ENCODE data around the gene SLC30A7.

SLC30A7 gene

DNA sequence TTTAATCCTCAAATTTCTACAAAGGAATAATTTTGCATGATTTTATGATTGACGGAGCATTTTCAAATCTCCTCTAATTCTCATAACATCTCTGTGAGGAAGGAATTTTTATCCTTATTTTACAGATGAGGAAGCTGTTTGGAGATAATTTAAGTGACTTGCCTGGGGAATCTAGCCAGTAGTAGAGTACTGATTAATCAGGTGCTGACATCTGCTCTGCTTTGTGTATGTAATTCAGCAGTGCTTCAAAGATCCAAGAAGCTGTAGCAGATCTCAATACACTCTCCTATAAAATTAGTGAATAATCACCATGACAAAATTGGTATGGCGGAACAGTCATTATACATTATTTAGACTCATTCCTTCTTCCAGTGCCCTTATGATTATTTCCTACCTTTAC lies 83.7 kb downstream of the SLC30A7 start:
- DNase-seq (ENCODE audit: low spot score): no peak

DNA sequence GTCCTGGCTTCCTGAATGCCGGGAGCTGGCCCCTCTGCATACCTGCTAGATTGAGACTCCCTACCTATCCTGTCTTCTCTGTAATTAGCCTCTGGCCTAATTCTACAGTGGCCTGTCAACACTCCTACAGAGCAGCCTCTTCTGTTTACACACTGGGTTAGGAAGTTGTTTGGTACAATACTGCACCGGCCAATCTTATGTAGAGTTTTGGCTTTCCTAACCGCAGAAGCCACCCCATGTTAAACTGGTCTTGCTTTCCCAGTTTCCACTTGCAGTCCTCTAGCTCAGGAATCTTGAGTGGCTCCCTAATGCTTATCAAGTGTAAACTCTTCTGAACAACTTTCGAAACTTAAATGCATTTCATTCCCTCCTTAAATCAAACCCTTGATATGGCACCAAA lies 86.9 kb downstream of the SLC30A7 start:
- DNase-seq (ENCODE audit: low spot score): no peak

DNA sequence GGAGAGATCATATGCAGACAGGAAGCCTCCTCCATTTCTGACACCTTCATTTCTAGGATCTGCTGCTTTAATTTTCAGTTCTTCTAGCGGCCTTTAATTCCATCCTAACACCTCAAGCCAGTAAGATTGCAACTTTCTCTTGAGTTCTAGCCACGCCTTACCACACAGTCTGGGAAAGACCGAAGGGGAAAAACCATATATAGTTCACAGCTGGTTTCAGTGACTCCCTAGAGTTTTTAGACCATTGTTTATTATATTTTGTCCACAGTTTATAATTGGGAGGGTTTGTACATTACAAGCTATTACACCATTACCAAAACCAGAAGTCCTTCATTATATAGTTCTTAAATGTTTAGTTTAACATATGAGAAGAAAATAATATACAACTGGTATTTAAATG lies 92.2 kb downstream of the SLC30A7 start:
- DNase-seq (ENCODE audit: low spot score): no peak

DNA sequence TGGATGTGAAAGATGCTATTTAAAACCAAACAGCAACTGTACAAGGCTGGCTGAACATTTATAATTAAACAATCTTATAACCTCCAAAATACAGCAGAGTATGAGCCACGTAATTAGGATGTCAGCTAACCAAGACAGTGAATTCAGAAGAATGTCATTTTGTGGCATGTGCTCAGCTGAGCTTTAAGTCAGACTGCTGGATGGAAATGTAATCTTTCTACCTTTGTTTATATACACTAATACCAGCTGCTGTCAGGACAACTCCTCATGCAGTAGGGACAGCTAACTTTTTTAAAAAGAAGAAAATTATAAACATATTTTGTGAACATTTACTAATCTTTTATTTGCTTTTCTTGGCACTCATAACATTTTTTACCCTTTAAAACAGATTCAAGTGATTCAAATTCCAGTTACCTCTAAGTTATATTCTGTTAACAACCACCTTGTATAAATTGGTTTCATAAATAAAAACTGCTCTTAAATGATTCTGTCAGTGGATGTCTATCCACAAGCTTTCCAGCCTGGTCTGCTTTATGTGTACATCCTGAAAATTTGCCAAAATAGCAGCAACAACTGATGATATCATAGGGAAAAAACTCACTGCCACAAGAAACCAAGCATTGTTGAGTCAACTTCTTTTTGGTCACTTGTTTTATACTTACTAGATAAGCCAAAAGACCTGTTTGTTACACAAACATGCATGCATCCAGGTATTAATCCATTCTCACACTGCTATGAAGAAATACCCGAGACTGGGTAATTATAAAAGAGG lies 93.6 kb downstream of the SLC30A7 start:
- DNase-seq (ENCODE audit: low spot score): no peak

DNA sequence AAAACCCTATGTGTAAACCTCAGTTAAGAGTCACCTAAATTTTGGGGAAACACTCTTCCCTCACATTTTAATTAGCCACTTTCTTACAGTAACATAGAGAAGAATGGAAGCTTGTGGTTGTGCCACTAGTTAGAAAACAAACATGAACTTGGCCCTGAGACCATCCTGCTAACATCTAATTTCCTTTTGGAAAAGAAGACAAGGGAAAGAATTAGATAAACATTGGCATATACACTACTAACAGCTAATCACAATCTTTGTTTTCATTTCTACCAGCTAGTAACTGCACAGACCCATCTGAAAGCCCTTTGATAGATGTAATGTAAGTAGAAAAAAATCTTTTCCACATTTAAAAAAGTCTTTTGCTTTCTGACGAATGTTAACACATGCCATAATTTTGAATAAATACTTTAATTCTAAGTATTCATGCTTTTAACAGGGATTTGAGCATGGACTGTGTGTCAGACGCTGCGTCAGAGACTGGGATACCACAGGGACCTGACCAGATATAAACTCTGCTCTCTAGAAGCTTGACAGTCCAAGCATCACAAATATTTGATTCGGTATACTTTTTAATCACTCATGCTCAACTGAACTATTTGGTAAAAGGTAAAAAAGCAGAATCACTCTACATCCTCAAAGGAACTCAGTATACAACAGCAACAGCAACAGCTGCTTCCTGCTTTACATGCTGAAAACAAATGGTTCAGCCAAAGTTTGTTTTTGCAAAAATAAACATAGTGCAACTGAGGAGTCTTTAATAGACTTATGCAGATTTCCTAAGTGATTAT lies 99.5 kb downstream of the SLC30A7 start:
- no peak for DNase-seq (ENCODE audit: low spot score)

DNA sequence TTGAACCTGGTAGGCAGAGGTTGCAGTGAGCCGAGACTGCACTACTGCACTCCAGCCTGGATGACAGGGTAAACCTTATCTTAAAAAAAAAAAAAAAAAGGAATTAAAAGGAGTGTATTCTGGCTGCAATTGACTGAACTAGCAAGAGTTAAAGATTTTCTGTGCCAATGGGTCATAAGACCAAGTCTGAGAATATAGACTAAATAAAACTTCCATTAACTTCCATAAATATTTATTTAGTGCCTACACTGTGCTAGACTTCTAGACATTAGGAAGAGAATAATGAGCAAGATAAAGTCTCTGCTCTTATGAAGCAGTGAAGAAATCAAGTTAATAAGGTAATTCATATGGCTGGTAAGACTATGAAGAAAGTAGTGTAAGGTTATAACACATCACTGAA lies 102.5 kb downstream of the SLC30A7 start:
- no peak for DNase-seq (ENCODE audit: low spot score)

DNA sequence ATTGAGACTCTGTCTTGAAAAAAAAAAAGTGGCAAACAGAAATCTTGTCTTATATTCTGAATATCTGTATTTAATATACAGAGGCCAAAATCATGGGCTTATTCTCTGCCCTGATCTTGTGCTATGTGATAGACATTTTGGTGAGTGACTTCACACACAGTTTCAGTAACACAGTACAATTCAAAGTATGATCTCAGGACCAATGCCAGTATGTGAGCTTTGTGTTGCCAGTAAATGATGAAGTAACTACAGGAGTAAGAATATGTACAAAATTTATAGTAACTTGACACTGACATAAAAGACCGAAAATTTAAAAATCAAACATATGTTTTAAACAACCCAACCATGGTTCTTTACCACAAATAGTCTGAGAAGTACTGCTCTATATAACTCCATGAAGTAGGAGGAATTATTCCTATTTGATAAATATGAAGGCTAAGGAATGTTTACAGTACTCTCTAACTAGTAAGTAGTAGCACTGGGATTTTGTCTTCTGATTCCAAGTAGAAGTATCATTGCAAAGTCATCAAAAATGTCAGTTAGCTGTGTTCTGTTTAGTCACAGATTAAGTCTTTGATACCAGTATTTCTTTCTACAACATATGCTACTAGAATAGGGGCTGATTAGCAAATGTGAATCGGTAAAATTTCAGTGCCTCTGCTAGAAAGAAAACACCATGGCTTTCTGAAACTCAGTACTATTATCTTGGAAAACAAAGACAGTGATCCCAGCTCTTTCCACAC lies 104.4 kb downstream of the SLC30A7 start:
- no peak for DNase-seq (ENCODE audit: low spot score)

DNA sequence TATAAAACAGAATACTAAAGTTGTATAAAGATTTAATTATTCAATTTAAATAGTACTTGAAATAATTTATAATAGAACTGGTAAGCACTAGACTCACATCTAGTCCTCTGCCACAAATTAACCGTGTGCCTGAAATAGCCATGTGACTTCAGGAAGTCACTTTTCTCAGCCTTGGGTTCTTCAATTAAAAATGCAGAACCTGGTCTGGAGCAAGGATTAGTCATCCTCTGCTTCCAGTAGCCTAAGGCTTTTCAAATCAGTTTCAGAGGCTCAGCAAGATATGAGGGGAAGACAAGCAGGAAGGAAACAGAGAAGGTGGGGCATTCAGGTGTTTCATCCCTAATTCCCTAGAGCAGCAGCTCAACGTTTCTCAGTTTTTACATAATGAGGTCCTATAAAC lies 106.7 kb downstream of the SLC30A7 start:
- DNase-seq (ENCODE audit: low spot score): no peak

DNA sequence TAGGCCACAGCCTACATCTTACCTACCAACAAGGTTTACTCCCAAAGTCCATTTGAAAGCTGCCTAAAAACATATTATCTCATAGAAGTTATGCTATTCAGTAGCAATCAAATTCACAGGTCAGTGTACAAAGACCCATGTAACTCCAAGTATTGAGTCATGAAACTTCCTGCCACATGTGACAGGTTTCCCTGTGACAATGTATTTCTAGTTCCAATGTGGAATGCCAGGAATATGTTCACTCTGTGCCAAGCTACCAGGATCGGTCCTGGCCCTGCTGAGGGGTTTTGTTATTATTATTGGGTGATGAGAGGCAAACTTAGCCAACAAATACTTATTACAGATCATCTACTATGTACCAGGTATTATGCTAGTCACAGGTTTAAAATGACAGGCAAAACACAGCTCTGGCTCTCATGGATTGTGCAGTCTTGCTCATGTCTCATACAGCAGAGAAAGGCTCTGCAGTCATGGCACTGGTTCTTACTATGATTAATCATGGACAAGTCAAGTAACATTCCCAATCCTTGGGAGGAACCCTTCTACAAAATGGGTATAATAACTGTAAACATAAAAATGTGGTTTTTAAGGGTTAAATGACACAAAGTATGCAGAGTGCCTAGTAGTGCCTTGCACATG lies 107.2 kb downstream of the SLC30A7 start:
- no peak for DNase-seq (ENCODE audit: low spot score)

DNA sequence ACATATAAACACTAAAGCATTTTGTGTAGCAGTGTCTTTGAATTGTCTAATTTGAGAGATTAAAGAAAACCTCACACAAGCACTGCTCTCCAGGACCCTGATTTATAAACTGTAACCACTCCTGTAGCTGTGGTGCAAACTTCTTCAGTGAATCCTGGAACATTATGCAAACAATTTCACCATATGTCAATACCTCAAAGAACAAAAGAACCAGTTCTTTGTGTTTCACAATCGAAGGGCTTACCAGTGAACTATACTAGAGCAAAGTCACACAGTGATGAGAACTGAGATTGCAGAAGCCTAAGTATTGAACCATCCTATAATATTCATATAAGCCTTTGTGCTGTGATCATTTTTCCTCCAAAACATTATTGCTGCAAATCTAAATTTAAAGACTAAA lies 108.2 kb downstream of the SLC30A7 start:
- no peak for DNase-seq (ENCODE audit: low spot score)

DNA sequence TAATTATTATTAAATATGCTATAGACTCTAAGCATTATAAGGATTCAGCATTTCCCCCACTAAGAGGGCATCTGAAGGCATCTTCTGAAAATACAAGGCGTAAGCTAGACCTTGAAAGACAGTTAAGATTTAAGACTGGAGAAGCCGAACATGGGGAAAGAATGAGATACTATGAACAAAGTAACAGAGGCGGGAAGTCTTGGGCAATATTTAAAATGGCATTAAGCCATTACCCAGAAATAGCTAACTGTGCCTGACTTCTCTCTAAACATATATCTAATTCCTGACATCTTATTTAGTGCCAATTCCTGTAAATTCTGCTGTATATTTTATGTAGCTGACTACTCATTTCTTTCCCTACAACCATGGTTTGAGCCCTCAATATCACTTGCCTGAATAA lies 108.8 kb downstream of the SLC30A7 start:
- no peak for DNase-seq (ENCODE audit: low spot score)

DNA sequence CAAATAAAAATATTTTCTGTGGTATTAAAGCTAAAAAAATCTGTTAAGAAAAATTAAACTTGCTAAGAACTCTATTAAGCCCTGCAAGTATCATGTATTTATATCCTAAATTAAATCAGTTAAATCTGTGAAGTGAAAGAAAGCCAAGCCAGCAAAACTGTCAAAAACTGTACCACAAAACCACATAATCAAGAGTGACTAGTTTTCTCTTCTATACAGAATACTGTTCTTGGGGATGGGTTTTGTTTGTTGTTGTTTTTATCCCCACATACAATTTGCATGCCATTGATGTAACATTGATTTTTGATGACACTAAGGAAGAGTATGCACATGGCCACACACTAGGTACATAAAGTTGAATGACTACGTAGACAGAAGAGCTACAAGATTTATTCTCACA lies 109.3 kb downstream of the SLC30A7 start:
- DNase-seq (ENCODE audit: low spot score): no peak

DNA sequence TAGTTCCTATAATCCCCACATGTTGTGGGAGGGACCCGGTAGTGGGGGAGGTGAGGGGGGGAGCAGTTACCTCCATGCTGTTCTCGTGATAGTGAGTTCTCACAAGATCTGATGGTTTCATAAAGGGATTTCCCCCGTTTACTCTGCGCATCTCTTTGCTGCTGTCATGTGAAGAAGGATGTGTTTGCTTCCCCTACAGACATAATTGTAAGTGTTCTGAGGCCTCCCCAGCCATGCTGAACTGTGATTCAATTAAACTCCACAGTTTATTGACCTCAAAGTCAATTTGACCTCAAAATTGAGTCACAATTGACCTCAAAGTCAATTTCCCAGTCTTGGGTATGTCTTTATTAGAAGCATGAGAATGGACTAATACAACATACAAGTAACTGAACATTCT lies 110.0 kb downstream of the SLC30A7 start:
- DNase-seq (ENCODE audit: low spot score): no peak

DNA sequence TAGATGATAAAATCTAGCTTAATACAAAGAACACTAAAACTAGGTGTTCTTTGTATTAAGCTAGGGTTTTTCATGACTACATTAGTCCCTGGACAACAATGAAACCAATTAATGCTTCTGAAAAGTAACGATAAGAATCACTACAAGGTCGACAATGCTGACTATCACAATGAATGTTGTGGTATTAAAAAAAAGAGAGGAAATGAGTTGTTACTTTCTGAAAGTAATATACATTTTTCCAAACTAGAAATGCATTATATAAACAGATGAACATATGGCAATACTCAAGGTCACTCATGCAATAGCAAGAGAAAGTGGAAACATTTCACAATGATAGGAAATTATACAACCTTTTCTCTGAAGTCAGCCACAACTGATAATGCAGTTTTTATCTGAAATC lies 110.7 kb downstream of the SLC30A7 start:
- DNase-seq (ENCODE audit: low spot score): no peak

DNA sequence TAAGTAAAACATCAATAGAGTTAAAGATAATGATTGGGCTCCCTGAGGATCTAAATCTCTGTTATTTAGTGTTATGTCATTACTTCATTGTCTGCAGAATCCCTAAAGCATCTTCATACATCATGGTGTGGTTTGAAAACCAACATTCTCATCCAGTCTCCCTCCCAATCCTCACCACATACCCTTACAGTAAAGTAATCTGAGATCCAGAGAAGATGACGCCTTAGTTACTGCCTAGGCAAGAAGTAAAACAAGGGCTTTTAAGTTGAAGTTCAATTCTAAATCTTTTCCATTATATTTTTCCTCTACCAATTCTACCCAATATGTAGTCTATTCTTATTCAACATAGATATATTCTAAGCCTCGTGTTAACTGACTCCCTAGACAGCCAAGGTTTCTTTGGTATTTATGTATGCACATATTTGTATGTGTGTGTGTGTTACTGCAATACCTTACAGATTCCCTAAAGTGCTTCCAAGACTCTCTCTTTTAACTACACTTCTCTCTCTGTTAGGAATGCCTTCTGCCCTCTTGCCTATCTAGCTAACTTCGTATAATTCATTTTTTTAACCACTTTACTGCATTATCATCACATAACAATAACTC lies 112.4 kb downstream of the SLC30A7 start:
- DNase-seq (ENCODE audit: low spot score): no peak

DNA sequence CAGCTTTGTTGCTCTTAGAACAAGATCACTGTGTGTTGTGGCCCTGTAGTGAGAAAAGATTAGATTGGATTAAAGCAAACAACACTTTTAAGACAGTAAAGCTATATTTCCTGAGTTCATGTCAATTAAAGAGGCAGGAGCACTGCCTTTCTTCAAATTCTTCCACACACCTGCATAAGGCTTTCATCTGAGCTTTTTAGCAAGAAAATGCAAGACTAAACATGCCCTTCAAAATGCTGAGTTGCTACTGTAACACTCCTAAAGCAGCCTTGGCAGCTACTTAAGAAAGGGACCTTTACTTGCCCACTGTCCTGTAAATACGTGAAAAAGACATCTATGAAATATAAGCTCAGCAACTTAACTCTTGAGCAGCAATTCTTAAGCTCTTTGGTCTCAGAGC lies 117.9 kb downstream of the SLC30A7 start:
- DNase-seq (ENCODE audit: low spot score): no peak

DNA sequence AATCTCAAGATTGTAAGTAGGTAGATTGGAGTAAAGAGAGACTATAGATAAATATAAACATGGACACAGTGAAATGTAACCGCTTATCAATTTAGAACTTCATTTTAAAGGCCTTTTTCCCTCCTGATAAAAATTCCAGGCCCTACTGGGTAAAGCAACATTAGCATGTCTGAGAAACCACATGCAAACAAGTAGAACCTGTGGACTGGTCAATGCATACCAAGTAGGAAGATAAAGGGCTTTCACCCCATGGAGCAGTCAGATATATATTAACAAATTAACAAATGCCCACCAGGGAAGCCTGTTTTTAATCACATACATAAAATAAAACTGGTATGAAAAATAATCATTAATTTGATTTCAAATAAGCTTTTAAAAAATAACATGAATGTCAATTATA lies 121.6 kb downstream of the SLC30A7 start:
- no peak for DNase-seq (ENCODE audit: low spot score)

DNA sequence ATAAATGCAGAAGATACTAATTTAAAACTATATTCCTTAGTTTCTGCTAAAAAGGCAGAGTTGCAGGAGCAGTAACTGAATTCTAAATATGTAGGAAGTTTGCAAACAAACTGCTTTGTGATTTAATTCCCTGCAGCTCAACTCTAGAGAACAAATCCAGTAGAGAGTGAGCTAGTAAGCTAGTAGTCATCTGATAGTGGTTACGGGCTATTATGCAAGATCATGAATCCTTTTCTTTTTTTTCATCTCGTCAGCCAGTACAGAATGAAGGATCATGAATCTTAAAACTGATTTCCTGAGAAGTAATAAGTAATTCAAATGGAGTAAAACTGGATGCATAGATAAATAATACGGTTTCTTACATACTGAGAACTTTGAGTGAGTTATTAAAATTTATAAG lies 126.4 kb downstream of the SLC30A7 start:
- no peak for DNase-seq (ENCODE audit: low spot score)

DNA sequence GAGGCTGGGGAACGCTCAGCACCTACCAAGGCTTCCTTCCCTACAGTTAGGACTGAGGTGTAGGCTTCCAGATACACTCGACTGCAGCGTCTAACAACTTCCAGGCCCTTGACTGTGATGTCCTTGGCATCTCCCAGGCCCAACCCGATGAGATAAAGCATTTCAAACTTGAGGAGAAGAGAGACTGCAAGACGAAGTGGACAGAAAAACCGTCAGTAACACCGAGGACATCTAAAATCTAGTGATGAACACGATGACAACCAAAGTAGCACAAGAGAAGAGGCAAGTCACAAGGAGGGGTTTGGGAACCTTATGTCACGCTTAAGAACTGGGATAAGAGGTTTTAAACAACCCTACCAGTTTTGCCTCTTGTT lies 129.4 kb downstream of the SLC30A7 start:
- DNase-seq (ENCODE audit: low spot score): no peak

DNA sequence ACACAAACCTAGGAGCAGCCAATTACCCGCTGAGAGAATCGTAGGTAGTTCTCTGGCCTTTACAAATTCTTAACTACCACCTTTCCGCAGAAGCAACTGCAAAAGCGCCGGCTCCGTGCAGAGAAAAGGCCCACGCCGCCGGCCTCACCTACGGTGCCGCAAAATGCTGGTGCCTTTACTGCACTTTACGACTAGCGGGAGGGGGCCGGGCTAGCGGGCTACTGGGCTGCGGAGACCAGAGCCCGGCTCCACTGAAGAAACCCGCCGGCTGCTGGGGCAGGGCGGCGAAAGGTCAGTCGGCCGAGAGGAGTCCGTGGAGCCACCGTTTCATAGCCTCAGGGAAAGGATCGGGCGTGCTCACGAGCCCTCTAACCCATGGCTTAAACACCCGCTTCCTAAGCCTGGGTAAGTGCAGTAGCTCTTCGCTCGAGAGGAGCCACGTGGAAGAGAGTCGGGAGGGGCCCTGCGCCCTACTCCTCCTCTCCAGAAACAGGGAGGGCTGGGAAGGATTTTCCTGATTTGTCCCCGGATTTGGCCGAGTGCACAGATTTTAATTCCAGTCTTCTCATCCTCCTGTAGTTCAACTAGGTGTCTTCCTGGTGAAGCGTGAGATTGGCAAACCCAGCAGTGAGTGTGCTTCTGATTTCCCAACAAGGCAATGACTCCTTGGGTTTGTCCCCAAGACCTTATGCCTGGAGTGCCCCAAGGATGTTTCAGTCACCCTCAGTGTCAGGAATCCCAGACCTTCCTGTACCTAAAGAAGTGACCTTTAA lies 130.0 kb downstream of the SLC30A7 start, which contains the start of gene DPH5:
Gene DPH5 (minus strand): TSS at position 128 of the 773 bp plus-strand sequence. CDS start 341 bp downstream, outside the sequence.
- peak; percentile 93 for DNase-seq (ENCODE audit: low spot score)

DNA sequence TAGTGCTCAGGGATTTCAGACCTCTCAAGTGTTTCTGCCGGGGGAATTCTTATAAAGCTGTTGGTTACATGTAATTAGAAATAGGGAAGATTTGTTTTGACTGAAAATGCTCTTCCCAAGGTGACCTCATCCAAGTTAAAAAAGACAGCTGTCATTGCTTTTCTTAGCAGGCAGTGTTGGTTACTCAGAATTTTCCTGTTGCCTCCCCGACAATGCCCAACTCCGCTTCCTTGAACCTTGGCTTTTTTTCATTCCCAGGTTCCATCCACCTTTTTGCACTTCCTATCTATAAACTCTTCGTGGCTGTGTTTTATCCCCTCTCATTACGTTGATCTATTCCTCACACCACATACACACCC lies 130.5 kb downstream of the SLC30A7 start:
- no peak for DNase-seq (ENCODE audit: low spot score)

All from left forelimb (tissue), 1 donor.